SJCRH30 (cell line): Measurements from ENCODE around the gene KRTAP12-3. TPM values are rescaled to one million over a fixed set of nuclear protein-coding genes. Genes with fewer than 3 reads are reported as not detected.

ENCODE experiments used
- DNase-seq, 2 experiments: peaks; one replicate each; pipeline ENCODE4 v3.0.0-alpha.2; 2015 to 2020
- H3K27ac ChIP-seq: fragments of 250-450 bp; sonication (Bioruptor Pico); 2 replicates; pipeline ENCODE4 v1.5.1; 2020; ENCODE audit warnings: mild to moderate bottlenecking, moderate library complexity
- H3K27me3 ChIP-seq: fragments of 250-450 bp; sonication (Bioruptor Pico); 2 replicates; pipeline ENCODE4 v1.5.1; 2020; ENCODE audit warnings: mild to moderate bottlenecking, moderate library complexity
- H3K36me3 ChIP-seq: fragments of 250-450 bp; sonication (Bioruptor Pico); 2 replicates; pipeline ENCODE4 v1.5.1; 2020; ENCODE audit warnings: mild to moderate bottlenecking, moderate library complexity
- H3K4me1 ChIP-seq: fragments of 250-450 bp; sonication (Bioruptor Pico); 2 replicates; pipeline ENCODE4 v1.5.1; 2020; ENCODE audit warnings: mild to moderate bottlenecking, moderate library complexity
- H3K4me3 ChIP-seq: fragments of 250-450 bp; sonication (Bioruptor Pico); 2 replicates; pipeline ENCODE4 v1.5.1; 2020; ENCODE audit warnings: mild to moderate bottlenecking, moderate library complexity
- H3K9me3 ChIP-seq: fragments of 250-450 bp; sonication (Bioruptor Pico); replicated peaks from 2 replicates; pipeline ENCODE4 v1.5.1; 2020; ENCODE audit warnings: mild to moderate bottlenecking, moderate library complexity
- total RNA-seq: library from RNA; depleted of rRNA; stranded (reverse); fragments of >200 nt; shearing (Covaris generic); gene quantifications from 2 replicates; pipeline ENCODE4 v1.2.3, GENCODE V29; 2014; rRNA removed

Gene KRTAP12-3
- total RNA-seq, 1 experiment from 2014 or later: not detected

GRCh38 chr21:44706026-44706705, 48.4 kb downstream of the KRTAP12-3 start:
- no peaks in the 10 kb centered on the region for H3K4me1 ChIP-seq
- no peaks in the 10 kb centered on the region for H3K9me3 ChIP-seq
- no peaks in the 10 kb centered on the region for H3K27me3 ChIP-seq
- no peak overlapping the region for H3K4me3 ChIP-seq
- H3K36me3 ChIP-seq: no peaks in the 10 kb centered on the region
- DNase-seq: no peak
- no peak overlapping the region for H3K27ac ChIP-seq

GRCh38 chr21:44706706-44707581, 49.2 kb downstream of the KRTAP12-3 start:
- H3K4me3 ChIP-seq: no peak overlapping the region
- no peak for DNase-seq
- H3K27ac ChIP-seq: no peak overlapping the region
- H3K9me3 ChIP-seq: no peaks in the 10 kb centered on the region
- no peaks in the 10 kb centered on the region for H3K36me3 ChIP-seq
- no peaks in the 10 kb centered on the region for H3K27me3 ChIP-seq
- no peaks in the 10 kb centered on the region for H3K4me1 ChIP-seq

Other genes starting within 250 kb of the KRTAP12-3 start
- gene LRRC3, start 202.4 kb upstream of the KRTAP12-3 start, total RNA-seq: not detected in 2 replicates
- gene KRTAP10-1, start 117.7 kb upstream of the KRTAP12-3 start, total RNA-seq: not detected in 2 replicates
- gene KRTAP10-2, start 106.4 kb upstream of the KRTAP12-3 start, total RNA-seq: not detected in 2 replicates
- not detected in 2 replicates for gene KRTAP10-3, start 99.1 kb upstream of the KRTAP12-3 start, total RNA-seq
- gene KRTAP10-4, start 84.2 kb upstream of the KRTAP12-3 start, total RNA-seq: not detected in 2 replicates
- gene KRTAP10-5, start 77.3 kb upstream of the KRTAP12-3 start, total RNA-seq: not detected in 2 replicates
- not detected in 2 replicates for gene KRTAP10-6, start 65.4 kb upstream of the KRTAP12-3 start, total RNA-seq
- gene KRTAP10-7, start 57.3 kb upstream of the KRTAP12-3 start, total RNA-seq: not detected in 2 replicates
- gene KRTAP10-8, start 45.9 kb upstream of the KRTAP12-3 start, total RNA-seq: not detected in 2 replicates
- gene KRTAP10-9, start 30.8 kb upstream of the KRTAP12-3 start, total RNA-seq: not detected in 2 replicates
- not detected in 2 replicates for gene KRTAP10-10, start 20.6 kb upstream of the KRTAP12-3 start, total RNA-seq
- not detected in 2 replicates for gene KRTAP10-11, start 11.5 kb upstream of the KRTAP12-3 start, total RNA-seq
- gene KRTAP12-4, start 3.3 kb upstream of the KRTAP12-3 start, total RNA-seq: not detected in 2 replicates
- not detected in 2 replicates for gene KRTAP12-2, start 9.0 kb downstream of the KRTAP12-3 start, total RNA-seq
- gene KRTAP12-1, start 24.2 kb downstream of the KRTAP12-3 start, total RNA-seq: not detected in 2 replicates
- not detected in 2 replicates for gene KRTAP10-12, start 39.2 kb downstream of the KRTAP12-3 start, total RNA-seq
- not detected in 2 replicates for gene TSPEAR, start 53.6 kb downstream of the KRTAP12-3 start, total RNA-seq
- 79.5 and 90.5 TPM in 2 replicates for gene UBE2G2, start 143.9 kb downstream of the KRTAP12-3 start, total RNA-seq
- gene SUMO3, start 160.1 kb downstream of the KRTAP12-3 start, total RNA-seq: 70.3 and 76.9 TPM in 2 replicates
- 195 TPM in 2 replicates for gene PTTG1IP, start 215.8 kb downstream of the KRTAP12-3 start, total RNA-seq